OCI-LY7 (cell line): ENCODE measurements around the gene NRN1. TPM values are rescaled to one million over a fixed set of nuclear protein-coding genes. Genes with fewer than 3 reads are reported as not detected.

Source experiments
- BruUV-seq: library from RNA; stranded (reverse); fragments of 400-500 nt; replicated peaks from 2 replicates; lab custom pipeline; 2021; lab: Mats Ljungman, UMichigan
- CTCF ChIA-PET: fragments of 300-600 bp; sonication (Branson Sonifier 250); formaldehyde crosslinking; loops from one replicate; lab custom pipeline; 2022; ENCODE audit warnings: antibody characterized with exemption; ENCODE audit not compliant: unreplicated experiment; lab: Charles Lee
- POLR2A ChIA-PET: fragments of 300-600 bp; sonication (Branson Sonifier 250); formaldehyde crosslinking; loops from one replicate; lab custom pipeline; 2022; ENCODE audit warnings: antibody characterized with exemption; lab: Charles Lee
- DNase-seq: peaks from one replicate; pipeline ENCODE4 v3.0.0-alpha.2; 2015; ENCODE audit warnings: low spot score
- H2AFZ ChIP-seq: fragments of 200-600 bp; sonication (generic), shearing (Covaris generic); 2 replicates; pipeline ENCODE4 v1.6.1; 2014; ENCODE audit warnings: mild to moderate bottlenecking, antibody characterized with exemption, low read length, moderate library complexity
- H3K27ac ChIP-seq: fragments of 200-600 bp; sonication (generic); 2 replicates; pipeline ENCODE4 v1.5.1; 2014; ENCODE audit warnings: mixed run types, low read depth, mild to moderate bottlenecking, moderate library complexity, low read length, inconsistent platforms; ENCODE audit not compliant: poor library complexity, severe bottlenecking
- H3K36me3 ChIP-seq: fragments of 200-600 bp; sonication (generic); 2 replicates; pipeline ENCODE4 v1.6.1; 2014; ENCODE audit warnings: mild to moderate bottlenecking, antibody characterized with exemption, low read length, moderate library complexity, mixed read lengths; ENCODE audit not compliant: insufficient read depth
- H3K4me1 ChIP-seq: fragments of 200-600 bp; sonication (generic); 2 replicates; pipeline ENCODE4 v1.5.1; 2014; ENCODE audit warnings: mild to moderate bottlenecking, low read length; ENCODE audit not compliant: insufficient read depth, poor library complexity, severe bottlenecking
- H3K4me2 ChIP-seq: fragments of 200-600 bp; sonication (generic); 2 replicates; pipeline ENCODE4 v1.6.1; 2014; ENCODE audit warnings: mild to moderate bottlenecking, low read length
- H3K4me3 ChIP-seq: fragments of 200-600 bp; sonication (generic); 2 replicates; pipeline ENCODE4 v1.5.1; 2014; ENCODE audit warnings: mild to moderate bottlenecking, low read depth, low read length; ENCODE audit not compliant: poor library complexity, severe bottlenecking
- H3K79me2 ChIP-seq: fragments of 200-600 bp; sonication (generic); 2 replicates; pipeline ENCODE4 v1.6.1; 2016; ENCODE audit warnings: low read depth, mild to moderate bottlenecking, low read length, moderate library complexity, mixed read lengths; ENCODE audit not compliant: insufficient read depth
- H3K9me2 ChIP-seq: fragments of 200-600 bp; sonication (generic); 2 replicates; pipeline ENCODE4 v1.6.1; 2016; ENCODE audit warnings: mild to moderate bottlenecking, low read length, mixed read lengths; ENCODE audit not compliant: insufficient read depth
- H3K9me3 ChIP-seq: fragments of 200-600 bp; sonication (generic); 2 replicates; pipeline ENCODE4 v1.6.1; 2014; ENCODE audit warnings: mild to moderate bottlenecking, mixed run types, low read length, mixed read lengths
- H4K20me1 ChIP-seq: fragments of 200-600 bp; sonication (generic); 2 replicates; pipeline ENCODE4 v1.6.1; 2014; ENCODE audit warnings: mild to moderate bottlenecking, antibody characterized with exemption, low read length, moderate library complexity, mixed read lengths; ENCODE audit not compliant: insufficient read depth
- EZH2phosphoT487 ChIP-seq: fragments of 200-600 bp; sonication (generic); IDR thresholded peaks from 2 replicates; pipeline ENCODE4 v1.6.1; 2018; ENCODE audit warnings: low read depth, borderline replicate concordance, mild to moderate bottlenecking, mixed run types, antibody characterized with exemption, low read length, moderate library complexity, mixed read lengths
- intact Hi-C: fragments of 100-400 bp; cut with micrococcal nuclease; formaldehyde crosslinking; loops from one replicate; pipeline ENCODE4 v1.10.0; 2022; ENCODE audit not compliant: unreplicated experiment
- total RNA-seq, 2 experiments: library from RNA; depleted of rRNA in 1 of 2; stranded (reverse); fragments of >200 nt in 1 of 2; shearing (Covaris generic) in 1 of 2; gene quantifications; 2 replicates each; pipeline ENCODE4 v1.2.3, GENCODE V29; 2014 to 2022
- TF ChIP-seq, protein P1 (sequence below): fragments of 200-600 bp; sonication (generic); conservative IDR thresholded peaks from 2 replicates; pipeline ENCODE4 v1.5.1; 2014; ENCODE audit warnings: mild to moderate bottlenecking, antibody characterized with exemption, low read length, moderate library complexity, mixed read lengths

NRN1 gene
- total RNA-seq, 2 experiments from 2014 or later, result 6.4 to 24.8 TPM

DNA sequence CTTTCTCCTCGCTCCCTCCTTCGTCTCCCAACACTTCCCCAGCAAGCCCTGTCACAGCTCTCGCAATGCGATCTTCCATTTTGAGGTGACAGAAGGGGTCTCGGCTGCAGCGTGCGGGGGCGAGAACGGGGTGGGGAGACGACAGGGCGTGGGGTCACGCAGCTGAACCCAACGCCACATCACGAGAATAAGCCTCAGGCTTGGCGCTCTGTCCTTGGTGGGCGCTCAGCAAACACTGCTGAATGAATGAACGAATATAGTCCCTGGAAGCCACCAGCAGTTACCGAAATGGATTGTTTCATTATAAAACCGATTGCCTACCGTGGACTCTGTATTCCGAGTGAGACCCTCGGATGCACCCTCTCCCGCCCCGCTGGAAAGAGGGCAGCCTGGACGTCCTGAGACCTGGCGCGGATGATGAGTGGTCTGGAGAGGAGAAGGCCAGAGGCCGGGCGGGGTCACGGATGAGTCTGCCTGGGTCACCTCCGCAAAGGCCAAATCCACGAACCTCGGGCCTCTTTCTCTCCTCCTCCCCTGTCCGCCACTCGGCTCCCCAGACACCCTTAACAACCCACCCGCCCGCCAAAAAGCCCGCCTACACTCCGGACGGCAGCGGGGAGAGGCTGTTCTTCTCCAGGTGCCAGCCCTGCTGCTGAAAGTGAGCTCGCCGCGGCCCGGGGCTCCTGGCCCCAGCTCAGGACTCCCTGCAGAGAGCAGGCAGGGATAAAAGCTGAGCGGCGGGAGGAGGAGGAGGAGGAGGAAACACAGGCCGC is 3.7 kb downstream of the NRN1 start:
- no TSS peak for BruUV-seq
- no peaks in the 10 kb centered on the region for H3K9me3 ChIP-seq

DNA sequence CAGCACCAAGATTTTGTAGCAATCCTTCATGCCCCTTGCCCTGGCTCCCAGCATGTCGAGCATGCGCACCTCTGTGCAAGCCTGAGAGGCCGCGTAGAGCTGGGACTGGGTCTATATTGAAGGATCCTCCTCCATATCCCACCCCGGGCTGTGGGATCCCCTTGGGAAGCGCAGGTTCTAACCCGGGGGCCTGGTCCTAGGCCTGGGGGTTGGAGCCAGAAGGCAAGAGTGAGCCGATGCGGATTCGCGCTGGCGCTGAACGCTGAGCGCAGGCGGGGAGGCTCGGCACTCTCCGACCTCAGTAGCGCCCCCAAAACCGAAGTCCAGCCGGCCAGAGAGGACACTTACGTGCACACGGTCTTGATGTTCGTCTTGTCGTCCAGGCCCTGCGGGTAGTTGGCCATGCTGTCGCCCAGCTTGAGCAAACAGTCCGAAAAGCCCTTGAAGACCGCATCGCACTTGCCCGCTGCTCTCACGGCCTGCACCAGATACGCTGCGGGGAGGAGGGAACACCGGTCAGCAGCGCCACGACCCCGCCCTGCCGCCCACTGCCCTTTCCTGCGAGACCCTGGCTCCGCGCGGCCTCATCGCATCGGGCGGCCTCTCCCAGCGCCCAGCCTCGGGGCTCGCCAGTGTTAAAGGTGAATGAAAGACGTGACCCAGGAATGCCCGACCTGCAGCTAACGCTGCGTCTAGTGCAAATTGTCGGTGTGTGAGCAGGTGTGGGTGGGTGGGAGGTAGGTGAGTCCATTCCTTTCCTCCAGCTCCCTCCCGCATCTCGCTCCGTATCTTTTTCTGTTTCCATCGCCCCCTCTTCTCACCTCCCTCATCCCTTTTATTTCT is 4.5 kb downstream of the NRN1 start:
- no peak overlapping the region for H3K4me2 ChIP-seq
- intact Hi-C loops, result loop anchor here (10.0 kb wide), 2 partner anchors 393 to 537 kb away; no protein-coding TSS in a partner anchor
- no peak overlapping the region for H3K27ac ChIP-seq
- no peak overlapping the region for H3K4me3 ChIP-seq
- BruUV-seq, result no TSS peak
- H3K4me1 ChIP-seq, result peaks cover 20% of the 10 kb centered on the region
- no peaks in the 10 kb centered on the region for H3K9me2 ChIP-seq
- no peaks in the 10 kb centered on the region; the same call in 1 of the 2 replicates for H3K36me3 ChIP-seq
- CTCF ChIA-PET, result no interaction called here
- H4K20me1 ChIP-seq, result no peaks in the 10 kb centered on the region
- no peak for DNase-seq
- no peak overlapping the region for H2AFZ ChIP-seq
- H3K79me2 ChIP-seq, result no peaks in the 10 kb centered on the region
- no peaks in the 10 kb centered on the region for H3K9me3 ChIP-seq
- TF ChIP-seq, protein P1, sequence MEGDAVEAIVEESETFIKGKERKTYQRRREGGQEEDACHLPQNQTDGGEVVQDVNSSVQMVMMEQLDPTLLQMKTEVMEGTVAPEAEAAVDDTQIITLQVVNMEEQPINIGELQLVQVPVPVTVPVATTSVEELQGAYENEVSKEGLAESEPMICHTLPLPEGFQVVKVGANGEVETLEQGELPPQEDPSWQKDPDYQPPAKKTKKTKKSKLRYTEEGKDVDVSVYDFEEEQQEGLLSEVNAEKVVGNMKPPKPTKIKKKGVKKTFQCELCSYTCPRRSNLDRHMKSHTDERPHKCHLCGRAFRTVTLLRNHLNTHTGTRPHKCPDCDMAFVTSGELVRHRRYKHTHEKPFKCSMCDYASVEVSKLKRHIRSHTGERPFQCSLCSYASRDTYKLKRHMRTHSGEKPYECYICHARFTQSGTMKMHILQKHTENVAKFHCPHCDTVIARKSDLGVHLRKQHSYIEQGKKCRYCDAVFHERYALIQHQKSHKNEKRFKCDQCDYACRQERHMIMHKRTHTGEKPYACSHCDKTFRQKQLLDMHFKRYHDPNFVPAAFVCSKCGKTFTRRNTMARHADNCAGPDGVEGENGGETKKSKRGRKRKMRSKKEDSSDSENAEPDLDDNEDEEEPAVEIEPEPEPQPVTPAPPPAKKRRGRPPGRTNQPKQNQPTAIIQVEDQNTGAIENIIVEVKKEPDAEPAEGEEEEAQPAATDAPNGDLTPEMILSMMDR, result no peak
- TF ChIP-seq EZH2phosphoT487, result no peak
- POLR2A ChIA-PET, result no interaction called here

More for the DNA sequence above, 3.7 kb downstream of the NRN1 start:
- no peaks in the 10 kb centered on the region for H3K79me2 ChIP-seq
- no peak overlapping the region for H3K27ac ChIP-seq
- H3K4me3 ChIP-seq, result no peak overlapping the region
- H2AFZ ChIP-seq, result no peak overlapping the region
- H3K36me3 ChIP-seq, result no peaks in the 10 kb centered on the region; the same call in 1 of the 2 replicates
- TF ChIP-seq, protein P1, result no peak
- no peak for TF ChIP-seq EZH2phosphoT487
- H3K4me2 ChIP-seq, result no peak overlapping the region
- intact Hi-C loops, result loop anchor here (10.0 kb wide), 2 partner anchors 392 to 538 kb away; no protein-coding TSS in a partner anchor
- ChIA-PET CTCF (no interaction called here), POLR2A (interaction anchor here (0.6 kb wide), 1 partner anchor 750 kb away, joined by 3 read pairs; no protein-coding TSS in a partner anchor)
- H4K20me1 ChIP-seq, result no peaks in the 10 kb centered on the region
- H3K9me2 ChIP-seq, result no peaks in the 10 kb centered on the region
- peaks cover 17% of the 10 kb centered on the region for H3K4me1 ChIP-seq
- no peak for DNase-seq
